Coronary artery (tissue), 2 donors: ENCODE measurements around the gene TBCK.

Experiments
- DNase-seq: peaks from one replicate; pipeline ENCODE4 v3.0.0-alpha.2; 2017; ENCODE audit warnings: low spot score
- H3K27ac ChIP-seq, 2 donors: fragments of 200-600 bp; sonication (generic); one replicate each; pipeline ENCODE4 v1.5.1; 2016 to 2019
- H3K4me3 ChIP-seq: fragments of 200-600 bp; sonication (generic); 2 replicates; pipeline ENCODE4 v1.5.1; 2016; ENCODE audit warnings: mild to moderate bottlenecking, moderate library complexity
- TF ChIP-seq, protein P1 (sequence below): fragments of 200-600 bp; sonication (generic); IDR thresholded peaks from one replicate; pipeline ENCODE4 v1.5.1; 2019; ENCODE audit warnings: antibody characterized with exemption

Gene TBCK

DNA sequence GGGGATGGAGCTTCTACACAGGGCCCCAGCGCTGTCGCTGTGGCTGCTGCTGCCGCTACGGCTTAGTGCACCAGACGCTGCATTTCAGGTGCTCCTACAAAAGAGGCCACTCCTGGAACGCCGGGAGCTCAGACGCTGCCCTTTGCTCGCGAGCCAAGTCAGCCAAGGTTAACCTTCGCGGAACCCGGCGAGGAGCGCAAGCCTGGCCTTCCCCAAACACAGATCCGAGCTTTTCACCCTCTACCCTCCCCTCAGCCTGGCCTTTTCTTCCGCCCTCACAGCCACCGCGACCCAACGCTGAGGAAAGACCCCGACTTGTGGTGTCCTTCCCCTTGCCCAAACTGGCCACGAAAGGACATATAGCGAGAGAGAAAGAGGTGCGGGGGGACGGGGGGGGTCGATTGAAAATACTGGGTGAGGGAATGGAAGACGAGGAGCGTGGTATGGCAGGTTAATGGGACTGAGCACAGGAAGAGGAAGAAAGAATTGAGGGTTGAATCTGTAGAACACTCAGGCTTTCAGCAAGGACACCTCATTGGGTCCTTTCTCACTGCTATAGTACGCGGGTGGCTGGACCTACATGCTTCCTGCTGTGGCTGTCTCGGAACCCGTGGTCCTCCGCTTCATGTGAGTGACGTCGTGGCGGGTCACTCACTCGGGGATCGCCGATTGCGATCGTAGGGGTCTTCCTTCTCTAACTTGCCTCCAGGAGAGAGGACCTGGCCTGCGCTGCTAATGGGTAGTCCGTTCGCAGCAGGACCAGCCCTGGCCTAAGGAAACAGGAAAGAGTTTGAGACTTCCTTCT is at the start of gene TBCK, which contains the start of gene AIMP1:
TSS of gene TBCK (minus strand) at position 242 of the 805 bp plus-strand sequence. CDS start 7,249 bp downstream, outside the sequence.
TSS of gene AIMP1 (plus strand) at position 583 of the 805 bp plus-strand sequence. CDS start 8,460 bp downstream, outside the sequence.
- peak within 1 kb of the TSS; percentile 88 for H3K4me3 ChIP-seq
- H3K27ac ChIP-seq = peak within 1 kb of the TSS; percentile 86 to 96
- peak; percentile 94 for DNase-seq
- TF ChIP-seq, protein P1, sequence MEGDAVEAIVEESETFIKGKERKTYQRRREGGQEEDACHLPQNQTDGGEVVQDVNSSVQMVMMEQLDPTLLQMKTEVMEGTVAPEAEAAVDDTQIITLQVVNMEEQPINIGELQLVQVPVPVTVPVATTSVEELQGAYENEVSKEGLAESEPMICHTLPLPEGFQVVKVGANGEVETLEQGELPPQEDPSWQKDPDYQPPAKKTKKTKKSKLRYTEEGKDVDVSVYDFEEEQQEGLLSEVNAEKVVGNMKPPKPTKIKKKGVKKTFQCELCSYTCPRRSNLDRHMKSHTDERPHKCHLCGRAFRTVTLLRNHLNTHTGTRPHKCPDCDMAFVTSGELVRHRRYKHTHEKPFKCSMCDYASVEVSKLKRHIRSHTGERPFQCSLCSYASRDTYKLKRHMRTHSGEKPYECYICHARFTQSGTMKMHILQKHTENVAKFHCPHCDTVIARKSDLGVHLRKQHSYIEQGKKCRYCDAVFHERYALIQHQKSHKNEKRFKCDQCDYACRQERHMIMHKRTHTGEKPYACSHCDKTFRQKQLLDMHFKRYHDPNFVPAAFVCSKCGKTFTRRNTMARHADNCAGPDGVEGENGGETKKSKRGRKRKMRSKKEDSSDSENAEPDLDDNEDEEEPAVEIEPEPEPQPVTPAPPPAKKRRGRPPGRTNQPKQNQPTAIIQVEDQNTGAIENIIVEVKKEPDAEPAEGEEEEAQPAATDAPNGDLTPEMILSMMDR = no peak

DNA sequence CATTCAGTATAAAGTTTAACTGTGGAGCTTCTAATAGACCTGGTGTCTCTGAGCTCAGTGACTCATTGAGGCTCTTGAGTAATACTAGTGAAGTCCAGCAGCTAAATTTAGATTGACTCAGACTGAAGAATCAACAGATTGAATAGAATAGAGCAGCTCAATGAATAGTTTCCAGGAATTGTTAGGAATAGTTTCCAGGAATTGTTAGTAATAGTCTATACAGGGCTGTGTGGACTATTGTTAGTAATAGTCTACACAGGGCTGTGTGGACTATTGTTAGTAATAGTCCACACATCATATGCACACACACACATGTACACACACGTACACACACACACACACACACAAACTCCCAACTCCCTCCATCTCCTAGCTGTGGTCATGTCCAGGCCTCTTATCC is 49.6 kb upstream of the TBCK start:
- DNase-seq = no peak

DNA sequence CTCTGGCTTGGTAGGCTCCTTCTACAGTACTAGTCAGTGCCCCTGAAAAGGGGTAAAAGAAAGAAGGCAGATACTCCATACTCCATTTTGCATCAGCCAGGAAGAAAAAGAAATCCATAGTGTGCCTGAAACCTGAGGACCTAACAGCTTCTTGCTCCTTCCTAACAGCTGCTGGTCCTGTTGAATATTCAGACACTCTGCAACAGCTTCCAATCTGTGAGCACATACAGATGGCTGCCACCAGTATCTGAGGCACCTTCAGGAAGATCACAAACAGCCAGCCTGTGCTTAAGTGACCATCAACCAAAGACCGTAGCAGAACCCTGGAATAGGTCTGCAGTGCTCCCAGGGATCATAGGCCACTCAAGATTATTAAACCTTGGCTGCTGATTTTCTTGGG is 48.3 kb upstream of the TBCK start:
- H3K27ac ChIP-seq = no peak overlapping the region
- no peak for DNase-seq
- no peak overlapping the region for H3K4me3 ChIP-seq
- TF ChIP-seq, protein P1 = no peak

More for the DNA sequence above, 49.6 kb upstream of the TBCK start:
- Histone ChIP-seq H3K4me3 (no peak overlapping the region), H3K27ac (no peak overlapping the region)
- TF ChIP-seq, protein P1 = no peak

DNA sequence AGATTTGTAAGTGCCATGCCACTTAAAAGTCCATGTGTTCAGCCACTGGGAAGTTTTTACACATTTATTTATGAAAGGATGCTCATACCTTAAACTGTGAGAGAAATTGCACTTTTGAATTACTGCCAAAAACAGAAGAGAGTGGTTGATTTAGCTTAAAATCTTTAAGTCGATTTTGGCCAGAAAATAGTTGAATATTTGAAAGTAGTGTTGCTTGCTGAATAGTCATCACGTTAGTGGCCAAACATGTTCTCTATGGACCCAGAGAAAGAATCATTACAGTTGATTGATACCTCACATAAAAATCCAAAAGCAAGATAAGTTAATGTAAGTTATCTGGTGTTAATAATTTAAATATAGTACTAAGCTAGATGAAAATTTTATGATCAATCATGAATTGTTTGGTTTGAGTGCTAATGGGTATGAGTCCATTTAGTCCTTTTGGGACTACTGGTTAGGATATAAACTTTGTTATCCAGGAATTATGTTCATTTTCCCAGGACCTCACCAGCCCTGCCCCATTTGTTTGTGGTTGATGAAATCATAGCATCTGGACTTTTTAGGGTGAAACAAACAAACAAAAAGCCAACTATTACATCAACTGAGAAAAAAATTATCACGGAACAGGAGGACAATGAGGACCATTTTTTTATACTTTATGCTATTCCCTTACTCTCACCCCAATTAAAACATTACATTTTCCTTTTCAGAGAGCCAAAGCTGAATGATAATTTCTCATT is 46.2 kb upstream of the TBCK start:
- no peak overlapping the region for H3K27ac ChIP-seq

DNA sequence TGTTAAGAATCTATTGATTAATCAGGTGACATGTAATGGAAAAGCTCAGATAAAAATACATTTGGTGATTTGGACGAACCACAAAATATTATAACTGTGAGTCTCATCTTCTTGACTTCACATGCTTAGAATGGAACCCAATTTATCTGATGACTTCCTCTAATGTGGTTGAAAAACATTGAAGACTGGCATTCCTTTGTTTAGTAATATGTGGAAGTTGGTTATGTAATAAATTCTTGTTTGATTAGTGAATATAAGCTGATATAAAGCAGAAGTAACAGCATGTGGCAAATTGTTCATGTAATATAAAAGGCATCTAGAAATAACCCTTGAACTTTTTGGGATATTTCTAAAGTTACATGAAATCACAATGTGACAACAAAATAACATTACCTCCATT is 42.9 kb upstream of the TBCK start:
- TF ChIP-seq, protein P1 = no peak
- H3K27ac ChIP-seq = no peak overlapping the region
- H3K4me3 ChIP-seq = no peak overlapping the region
- no peak for DNase-seq

More for the DNA sequence above, 46.2 kb upstream of the TBCK start:
- TF ChIP-seq, protein P1 = no peak
- H3K4me3 ChIP-seq = no peak overlapping the region
- no peak for DNase-seq

DNA sequence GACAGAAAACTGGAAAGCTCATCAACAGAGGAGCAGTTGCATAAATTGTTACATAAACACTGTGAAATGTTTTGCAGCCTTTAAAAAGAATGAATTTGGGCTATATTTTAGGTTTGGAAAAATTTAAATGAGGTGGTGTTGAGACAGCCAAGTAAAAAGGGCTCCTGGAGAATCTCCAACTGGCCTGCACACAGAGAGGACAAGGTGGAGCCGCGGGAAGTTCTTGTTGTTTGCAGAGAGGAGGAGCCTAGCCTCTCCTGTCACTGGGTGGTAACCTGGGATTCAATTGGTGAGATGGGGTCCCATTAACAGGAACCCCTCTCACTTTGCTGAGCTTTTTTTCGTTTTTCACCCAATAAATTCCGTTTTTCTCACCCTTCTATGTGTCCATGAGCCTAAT is 39.2 kb upstream of the TBCK start:
- Histone ChIP-seq H3K27ac (no peak overlapping the region), H3K4me3 (peak overlapping the region; percentile 37)
- TF ChIP-seq, protein P1 = no peak
- no peak for DNase-seq
